ENCODE measurements around the gene COPE. TPM values are rescaled to one million over a fixed set of nuclear protein-coding genes. Genes with fewer than 3 reads are reported as not detected.
A peak's percentile ranks its signal among the peaks of the same experiment; 100 is the strongest.

Gene COPE
- total RNA-seq, 4 donors from 2014 or later, result 169 to 229 (median 203) TPM

DNA sequence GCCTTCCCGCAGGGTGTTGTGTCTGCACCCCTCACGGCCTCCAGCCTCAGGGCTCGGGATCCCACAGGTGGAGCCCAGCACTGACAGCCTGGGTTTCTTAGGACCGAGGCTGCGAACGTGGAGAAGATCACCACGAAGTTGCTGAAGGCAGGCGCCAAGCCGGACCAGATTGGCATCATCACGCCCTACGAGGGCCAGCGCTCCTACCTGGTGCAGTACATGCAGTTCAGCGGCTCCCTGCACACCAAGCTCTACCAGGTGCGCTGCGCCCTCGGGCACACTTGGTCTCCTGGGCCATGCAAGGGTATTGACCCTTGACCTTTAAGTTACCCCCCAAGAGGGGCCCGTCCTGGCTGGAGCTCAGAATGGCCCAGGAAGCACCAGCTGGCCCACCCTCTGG, 58.5 kb downstream of the COPE start:
- Histone ChIP-seq H3K27me3 (no peaks in the 10 kb centered on the region), H3K36me3 (peaks cover 0 to 99% of the 10 kb centered on the region in 2 donors), H3K9me3 (no peaks in the 10 kb centered on the region), H3K4me3 (no peak overlapping the region), H3K4me1 (peaks cover 0 to 14% of the 10 kb centered on the region in 2 donors), H3K27ac (peak overlapping the region in 2 of 4 donors; percentile 23 to 70)
- ATAC-seq, result no peak
- TF ChIP-seq CTCF (IDR thresholded peaks at IDR 0.05 in 4 of 5, conservative IDR thresholded peaks at IDR 0.05 in 1 of 5), result no peak
- no peak for TF ChIP-seq POLR2A (IDR thresholded peaks at IDR 0.05)
- intact Hi-C loops (cut with DNase I; ENCODE audit: low total_unique reads), result no loop called here
- DNase-seq, result no peak
- in situ Hi-C loops (cut with MboI; ENCODE audit: low sequenced_read_pairs in 4 of 4), result no loop called here

- Histone ChIP-seq H3K27me3 (no peaks in the 10 kb centered on the region), H3K4me3 (no peak overlapping the region), H3K4me1 (peaks cover 0 to 14% of the 10 kb centered on the region in 2 donors), H3K36me3 (peaks cover 0 to 99% of the 10 kb centered on the region in 2 donors), H3K27ac (peak overlapping the region; percentile 4 to 70 (median 26)), H3K9me3 (no peaks in the 10 kb centered on the region)
- in situ Hi-C loops (cut with MboI; ENCODE audit: low sequenced_read_pairs in 4 of 4), result no loop called here
- ATAC-seq, result no peak
- no peak for DNase-seq
- TF ChIP-seq CTCF (IDR thresholded peaks at IDR 0.05 in 4 of 5, conservative IDR thresholded peaks at IDR 0.05 in 1 of 5), result no peak
- intact Hi-C loops (cut with DNase I; ENCODE audit: low total_unique reads), result no loop called here
Observed at GRCh38 chr19:18860302-18860700, 58.9 kb downstream of the COPE start.

DNA sequence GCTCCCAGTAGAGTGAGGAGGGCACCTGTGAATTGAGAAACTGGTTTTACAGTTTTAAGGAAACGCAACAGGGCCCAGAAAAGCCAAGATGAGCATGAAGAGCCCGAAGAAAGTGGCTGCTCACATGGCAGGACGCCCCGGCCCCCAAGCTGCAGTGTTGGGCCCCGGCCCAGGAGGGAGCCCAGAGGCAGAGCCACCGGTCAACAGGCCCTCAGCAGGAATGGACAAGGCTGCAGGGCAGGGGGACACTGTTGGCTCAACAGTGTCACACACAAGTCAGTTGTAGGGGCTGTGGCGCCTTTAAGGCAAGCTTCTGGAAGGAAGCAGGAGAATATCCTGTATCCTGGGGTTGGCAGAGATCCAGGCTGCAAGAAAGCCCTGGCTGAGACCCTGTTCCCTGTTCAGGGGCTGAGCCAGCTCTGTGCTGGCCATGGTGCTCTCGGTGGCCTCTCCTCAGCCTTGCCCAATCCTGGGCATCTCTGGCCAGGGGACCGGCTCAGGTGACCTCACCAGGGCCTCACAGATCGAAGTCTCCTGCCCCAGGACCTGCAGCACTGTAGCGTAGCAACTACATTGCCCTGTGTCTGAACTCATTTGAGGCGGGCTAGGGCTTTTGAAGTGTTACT, 59.4 kb downstream of the COPE start:
- H3K27me3 ChIP-seq, result no peaks in the 10 kb centered on the region
- TF ChIP-seq POLR2A (IDR thresholded peaks at IDR 0.05) (no peak), CTCF (IDR thresholded peaks at IDR 0.05 in 4 of 5, conservative IDR thresholded peaks at IDR 0.05 in 1 of 5) (no peak)
- peaks cover 0 to 14% of the 10 kb centered on the region in 2 donors for H3K4me1 ChIP-seq
- intact Hi-C loops (cut with DNase I; ENCODE audit: low total_unique reads) (no loop called here), in situ Hi-C loops (cut with MboI; ENCODE audit: low sequenced_read_pairs in 4 of 4) (loop anchor here in 1 of 4 donors (10.0 kb wide), 1 partner anchor 265 kb away; no protein-coding TSS in a partner anchor)
- DNase-seq, result peak in 1 of 2 donors; percentile 76
- peak overlapping the region; percentile 4 to 70 (median 26) for H3K27ac ChIP-seq
- H3K36me3 ChIP-seq, result peaks cover 0 to 99% of the 10 kb centered on the region in 2 donors
- ATAC-seq, result peak; percentile 30 to 84
- no peak overlapping the region for H3K4me3 ChIP-seq
- H3K9me3 ChIP-seq, result no peaks in the 10 kb centered on the region

DNA sequence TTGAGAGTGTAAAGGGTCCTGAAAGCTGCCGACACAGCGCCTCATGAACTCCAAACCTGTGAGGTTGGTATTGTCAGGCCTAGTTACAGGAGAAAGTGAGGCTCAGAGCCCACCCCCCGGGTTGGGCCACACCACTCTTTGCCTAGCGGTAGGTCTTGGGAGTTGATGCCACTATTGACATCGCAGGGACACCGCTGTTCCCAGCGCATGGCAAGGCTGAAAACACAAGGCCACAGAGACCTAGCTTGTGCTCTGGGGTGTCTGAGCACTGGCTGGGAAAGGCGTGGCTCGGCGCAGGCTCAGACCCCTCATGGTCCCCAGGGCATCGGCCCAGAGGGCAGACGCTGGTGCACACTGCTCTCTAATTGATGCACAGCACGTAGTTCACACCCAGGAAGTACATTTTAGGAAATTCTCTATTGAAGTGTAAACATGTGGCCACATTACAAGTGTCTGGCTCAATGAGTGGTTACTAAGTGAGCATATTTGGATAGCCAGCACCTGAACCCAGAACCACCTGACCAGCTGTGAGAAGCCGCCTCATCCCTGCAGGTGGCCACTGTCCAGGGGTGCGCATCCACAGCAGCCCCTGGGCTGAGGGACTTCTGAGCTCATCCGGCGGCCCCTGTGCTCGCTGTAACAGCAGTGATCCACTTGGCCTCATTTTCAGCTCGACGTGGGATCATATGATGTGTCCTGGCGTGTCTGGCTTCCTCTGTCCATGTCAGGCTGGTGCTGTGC, 60.1 kb downstream of the COPE start:
- in situ Hi-C loops (cut with MboI; ENCODE audit: low sequenced_read_pairs in 4 of 4), result loop anchor here in 1 of 4 donors (10.0 kb wide), 1 partner anchor 264 kb away; no protein-coding TSS in a partner anchor

More for the DNA sequence above, 60.1 kb downstream of the COPE start:
- H3K9me3 ChIP-seq, result no peaks in the 10 kb centered on the region
- H3K4me3 ChIP-seq, result no peak overlapping the region
- H3K27me3 ChIP-seq, result no peaks in the 10 kb centered on the region
- peaks cover 0 to 14% of the 10 kb centered on the region in 2 donors for H3K4me1 ChIP-seq
- ATAC-seq (no peak), DNase-seq (no peak)
- intact Hi-C loops (cut with DNase I; ENCODE audit: low total_unique reads), result no loop called here
- TF ChIP-seq POLR2A (IDR thresholded peaks at IDR 0.05), result no peak
- TF ChIP-seq CTCF (IDR thresholded peaks at IDR 0.05 in 4 of 5, conservative IDR thresholded peaks at IDR 0.05 in 1 of 5), result no peak
- H3K27ac ChIP-seq, result peak overlapping the region in 3 of 4 donors; percentile 23 to 70 (median 30)
- peaks cover 0 to 99% of the 10 kb centered on the region in 2 donors for H3K36me3 ChIP-seq

Measured in gastrocnemius medialis (tissue), 4 donors.